ENCODE data around the gene SRGAP1.

GRCh38 chr12:63917864-63918799, 73.6 kb downstream of the SRGAP1 start:
- TF ChIP-seq, protein P1, sequence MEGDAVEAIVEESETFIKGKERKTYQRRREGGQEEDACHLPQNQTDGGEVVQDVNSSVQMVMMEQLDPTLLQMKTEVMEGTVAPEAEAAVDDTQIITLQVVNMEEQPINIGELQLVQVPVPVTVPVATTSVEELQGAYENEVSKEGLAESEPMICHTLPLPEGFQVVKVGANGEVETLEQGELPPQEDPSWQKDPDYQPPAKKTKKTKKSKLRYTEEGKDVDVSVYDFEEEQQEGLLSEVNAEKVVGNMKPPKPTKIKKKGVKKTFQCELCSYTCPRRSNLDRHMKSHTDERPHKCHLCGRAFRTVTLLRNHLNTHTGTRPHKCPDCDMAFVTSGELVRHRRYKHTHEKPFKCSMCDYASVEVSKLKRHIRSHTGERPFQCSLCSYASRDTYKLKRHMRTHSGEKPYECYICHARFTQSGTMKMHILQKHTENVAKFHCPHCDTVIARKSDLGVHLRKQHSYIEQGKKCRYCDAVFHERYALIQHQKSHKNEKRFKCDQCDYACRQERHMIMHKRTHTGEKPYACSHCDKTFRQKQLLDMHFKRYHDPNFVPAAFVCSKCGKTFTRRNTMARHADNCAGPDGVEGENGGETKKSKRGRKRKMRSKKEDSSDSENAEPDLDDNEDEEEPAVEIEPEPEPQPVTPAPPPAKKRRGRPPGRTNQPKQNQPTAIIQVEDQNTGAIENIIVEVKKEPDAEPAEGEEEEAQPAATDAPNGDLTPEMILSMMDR (IDR thresholded peaks at IDR 0.05), result no peak
- TF ChIP-seq EZH2 (IDR thresholded peaks at IDR 0.05), result no peak
- TF ChIP-seq EZH2phosphoT487 (IDR thresholded peaks at IDR 0.05), result no peak
